Cardiac septum (tissue), 1 donor: ENCODE measurements around the gene MTERF4. TPM values are rescaled to one million over a fixed set of nuclear protein-coding genes. Genes with fewer than 3 reads are reported as not detected.
"Not testable (repeated sequence)": the region's sequence is repeated elsewhere in the genome, so short reads cannot be mapped to it uniquely, and the experiment has no call there.

Source experiments
- DNase-seq: peaks from one replicate; pipeline ENCODE4 v3.0.0-alpha.2; 2020; ENCODE audit warnings: low spot score
- intact Hi-C: fragments of 100-400 bp; cut with DNase I; formaldehyde crosslinking; loops from one replicate; pipeline ENCODE4 v1.14.0; 2022
- total RNA-seq: library from RNA; stranded (reverse); fragmentation: NEBNext Ultra II Directional; extraction: Animal tissue kit (Norgen Biotek cat#: 25700); gene quantifications from one replicate; pipeline ENCODE4 v1.2.1, GENCODE V29; 2021
- donor health status: DM: no; HTN: no; CAD: no.

Gene MTERF4
- total RNA-seq, 1 donor from 2014 or later, result 21.0 TPM

GRCh38 chr2:241094924-241095420 is 7.1 kb downstream of the MTERF4 start:
- no peak for DNase-seq
- intact Hi-C loops, result no loop called here

DNA sequence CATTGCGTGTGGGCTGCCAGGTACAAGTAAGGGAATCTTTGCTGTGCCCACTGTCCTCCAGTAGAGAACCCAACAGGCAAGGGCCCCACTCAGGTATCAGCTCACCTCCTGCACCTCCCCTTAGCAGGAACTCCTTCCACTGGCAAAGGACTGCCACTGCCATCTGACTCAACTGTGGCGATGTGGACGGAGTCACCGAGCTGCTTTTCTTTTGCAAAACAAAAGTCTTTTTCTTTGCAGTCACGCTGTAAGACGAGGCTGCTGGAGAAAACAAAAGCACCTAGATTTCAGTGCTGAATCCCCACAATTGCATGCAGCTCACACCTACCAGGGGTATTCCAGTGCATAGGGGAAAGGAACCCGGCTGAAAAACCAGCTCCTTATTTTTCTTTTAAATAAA is 7.9 kb downstream of the MTERF4 start:
- intact Hi-C loops, result no loop called here
- no peak for DNase-seq

- intact Hi-C loops, result not testable (repeated sequence)
Observed at GRCh38 chr2:241093133-241093781, 8.8 kb downstream of the MTERF4 start.

GRCh38 chr2:241092677-241093076 is 9.4 kb downstream of the MTERF4 start:
- intact Hi-C loops, result no loop called here
- DNase-seq, result no peak

More at GRCh38 chr2:241093133-241093781, 8.8 kb downstream of the MTERF4 start:
- not testable (repeated sequence) for DNase-seq

GRCh38 chr2:241091734-241092445 is 10.2 kb downstream of the MTERF4 start:
- intact Hi-C loops, result no loop called here
- no peak for DNase-seq

DNA sequence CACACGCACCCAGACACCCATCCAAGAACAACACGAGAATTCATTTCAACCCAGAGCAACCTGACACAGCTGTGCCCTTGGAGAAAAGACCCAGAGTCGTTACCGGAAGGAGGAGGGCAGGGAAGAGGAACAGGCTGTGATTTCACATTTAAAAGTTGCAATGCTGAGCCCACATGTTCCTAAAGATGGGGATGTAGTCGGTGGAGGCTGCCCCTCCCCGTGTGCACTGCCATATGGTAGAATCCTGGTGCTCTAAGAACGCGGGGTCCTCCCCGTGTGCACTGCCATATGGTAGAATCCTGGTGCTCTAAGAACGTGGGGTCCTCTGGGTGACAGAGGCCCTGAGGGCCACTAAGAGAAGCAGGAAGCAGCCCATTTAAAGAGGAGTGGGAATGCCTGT is 10.9 kb downstream of the MTERF4 start:
- intact Hi-C loops, result no loop called here

GRCh38 chr2:241088791-241089732 is 13.0 kb downstream of the MTERF4 start:
- intact Hi-C loops, result no loop called here
- DNase-seq, result no peak

More for the DNA sequence above, 10.9 kb downstream of the MTERF4 start:
- no peak for DNase-seq

DNA sequence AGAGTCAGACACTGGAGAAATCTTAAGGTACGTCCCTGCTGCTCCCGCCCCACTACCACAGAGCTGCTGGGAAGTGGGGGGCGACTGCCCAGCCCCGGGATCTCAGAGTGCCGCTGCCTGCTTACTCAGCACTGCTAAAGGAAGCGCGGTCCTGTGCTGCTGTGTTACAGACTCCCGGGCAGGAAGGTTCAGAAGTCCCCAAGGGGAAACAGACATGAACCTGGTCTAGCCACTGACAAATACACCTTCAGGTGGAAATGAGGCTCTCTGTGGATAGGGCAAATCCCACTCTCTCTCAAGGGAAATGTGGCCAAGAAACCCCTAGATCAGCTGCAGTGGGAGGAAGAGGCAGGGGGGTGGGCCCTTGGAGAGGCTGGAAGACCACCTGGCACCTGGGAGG is 13.7 kb downstream of the MTERF4 start:
- intact Hi-C loops, result no loop called here
- DNase-seq, result no peak

DNA sequence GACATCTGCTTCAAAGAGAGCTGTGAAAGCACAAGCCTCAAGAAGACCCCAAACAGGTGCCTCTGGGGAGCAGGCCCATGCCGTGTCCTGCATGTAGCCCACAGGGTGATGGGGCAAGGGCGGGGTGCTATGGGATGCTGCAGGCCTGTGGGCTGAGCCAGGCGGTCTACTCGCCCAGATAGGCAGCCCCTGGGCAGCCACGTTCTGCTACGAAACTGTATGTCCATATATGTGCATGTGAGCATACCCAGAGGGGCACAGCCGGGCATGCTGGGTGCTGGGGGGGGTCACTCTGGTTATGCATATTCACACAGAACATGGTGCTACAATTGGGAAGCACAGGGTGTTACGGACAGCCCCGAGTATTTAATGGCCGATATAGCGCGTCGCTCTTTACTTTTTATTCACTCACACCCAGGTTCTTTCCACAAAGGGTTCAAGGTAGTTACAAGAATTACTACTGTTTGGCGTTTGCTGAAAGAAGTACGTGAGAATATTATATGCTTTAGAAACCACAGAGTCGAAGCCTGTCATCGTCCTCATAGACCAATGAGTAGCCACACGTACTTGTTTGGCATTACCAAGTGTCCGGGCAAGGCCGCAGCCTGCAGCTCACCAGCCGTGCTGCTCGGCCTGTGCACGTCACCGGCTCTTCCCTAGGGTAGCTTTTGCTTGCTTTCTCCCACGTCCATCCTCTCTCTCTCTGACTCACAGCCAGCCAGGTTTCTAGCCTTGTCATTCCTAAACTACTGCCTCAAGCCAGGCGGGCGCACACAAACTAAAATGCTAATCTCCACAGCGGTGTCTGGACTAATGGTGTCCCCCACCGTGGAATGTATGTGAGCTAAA is 14.4 kb downstream of the MTERF4 start:
- DNase-seq, result no peak
- intact Hi-C loops, result no loop called here

- intact Hi-C loops, result no loop called here
Observed at GRCh38 chr2:241084856-241085444, 17.1 kb downstream of the MTERF4 start.

DNA sequence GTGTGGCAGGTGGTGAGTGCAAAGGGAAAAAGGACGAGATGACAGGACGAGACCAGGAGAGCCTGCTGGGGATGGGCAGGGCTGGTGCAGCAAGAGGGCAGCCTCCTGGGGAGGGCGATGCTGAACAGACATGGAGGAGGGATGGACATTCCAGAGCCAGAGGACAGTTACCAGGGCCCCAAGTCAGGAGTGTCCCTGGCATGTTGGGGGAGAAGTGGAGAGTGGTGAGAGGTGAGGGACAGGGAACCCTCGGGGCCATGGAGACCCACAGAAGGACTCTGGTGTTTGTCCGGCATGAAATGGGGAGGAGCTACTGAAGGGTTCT is 19.0 kb downstream of the MTERF4 start:
- no peak for DNase-seq
- intact Hi-C loops, result no loop called here

More at GRCh38 chr2:241084856-241085444, 17.1 kb downstream of the MTERF4 start:
- DNase-seq, result no peak

DNA sequence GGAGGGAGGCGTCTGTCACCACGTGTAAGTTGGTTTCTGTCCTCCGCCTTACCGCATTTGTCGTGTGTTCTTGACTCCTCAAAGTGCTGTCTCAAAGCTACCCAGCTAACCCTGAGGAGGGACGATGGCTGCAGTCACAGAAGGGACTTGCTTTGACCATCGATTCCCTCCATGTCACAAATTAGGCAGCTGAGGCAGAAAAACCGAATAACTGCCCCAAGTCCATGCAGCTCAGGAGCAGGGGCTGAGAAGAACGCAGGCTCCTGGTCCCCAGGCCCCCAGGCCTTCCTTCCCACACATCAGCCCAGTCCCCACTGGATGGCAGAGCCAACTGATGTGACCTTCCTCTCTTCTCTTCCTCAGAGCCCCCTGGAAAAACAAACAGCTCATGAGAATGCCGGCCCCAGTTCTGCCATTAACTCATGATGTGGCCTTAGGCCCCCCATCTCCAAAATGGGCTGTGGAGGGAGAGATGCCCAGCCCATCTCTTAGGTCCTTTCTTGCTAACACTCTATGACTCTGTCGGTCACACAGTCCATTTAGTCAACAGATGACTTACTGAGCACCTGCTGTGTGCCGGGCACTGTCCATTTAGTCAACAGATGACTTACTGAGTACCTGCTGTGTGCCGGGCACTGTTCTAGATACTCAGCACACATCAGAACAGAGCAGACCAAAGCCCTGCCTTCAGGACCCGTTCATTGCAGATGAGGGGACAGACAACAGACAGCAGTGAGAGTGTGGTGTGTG is 19.6 kb downstream of the MTERF4 start:
- intact Hi-C loops, result no loop called here
- no peak for DNase-seq

DNA sequence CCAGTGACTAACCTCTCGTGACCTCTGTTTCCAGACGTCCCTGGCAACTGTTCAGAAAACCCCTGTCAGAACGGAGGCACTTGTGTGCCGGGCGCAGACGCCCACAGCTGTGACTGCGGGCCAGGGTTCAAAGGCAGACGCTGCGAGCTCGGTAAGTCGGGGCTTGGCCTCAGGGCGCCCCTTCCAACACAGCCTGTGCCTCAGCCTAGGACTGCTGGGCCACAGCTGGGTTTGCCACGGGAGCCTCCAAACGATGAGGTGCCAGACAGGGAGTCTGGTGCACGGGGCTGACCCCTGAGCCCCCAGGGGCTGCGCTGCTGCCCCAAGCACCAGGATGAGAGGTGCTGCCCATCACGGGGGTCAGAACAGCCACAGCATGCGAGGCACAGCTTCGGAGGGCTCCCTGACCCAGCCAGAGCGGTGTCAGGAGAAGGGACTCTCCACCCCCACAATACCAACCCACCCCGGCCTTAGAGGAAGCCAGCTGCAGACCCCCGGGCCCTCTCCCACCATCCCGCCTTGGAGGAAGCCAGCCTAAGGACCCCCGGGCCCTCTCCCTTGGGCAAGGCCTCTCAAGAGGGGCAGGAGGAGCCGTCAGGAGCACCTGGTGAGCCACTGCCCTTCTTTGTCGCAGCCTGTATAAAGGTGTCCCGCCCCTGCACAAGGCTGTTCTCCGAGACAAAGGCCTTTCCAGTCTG is 20.3 kb downstream of the MTERF4 start:
- intact Hi-C loops, result no loop called here
- no peak for DNase-seq

DNA sequence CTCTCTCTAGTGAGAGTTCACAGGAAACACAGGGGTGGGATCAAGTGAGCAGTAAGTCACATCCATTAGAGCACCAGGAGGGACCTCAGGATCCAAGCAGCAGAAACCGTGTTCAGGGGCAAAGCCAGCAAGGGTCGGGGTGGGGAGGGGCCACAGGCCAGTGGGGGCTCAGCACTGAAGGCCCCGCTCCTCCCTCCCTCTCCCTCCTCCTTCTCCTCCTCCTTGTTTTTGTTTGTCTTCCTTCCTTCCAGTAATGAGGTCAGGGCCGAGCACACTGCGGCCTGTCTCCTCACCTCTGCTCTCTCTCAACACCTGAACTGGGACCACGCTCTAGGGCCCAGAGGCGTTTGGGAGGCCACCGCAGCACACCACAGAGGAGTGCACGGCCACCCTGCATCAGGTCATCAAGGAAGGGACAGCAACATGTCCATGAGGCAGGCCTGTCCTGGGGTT is 20.9 kb downstream of the MTERF4 start:
- DNase-seq, result no peak
- intact Hi-C loops, result no loop called here

GRCh38 chr2:241080405-241081189 is 21.5 kb downstream of the MTERF4 start:
- intact Hi-C loops, result no loop called here
- DNase-seq, result no peak

DNA sequence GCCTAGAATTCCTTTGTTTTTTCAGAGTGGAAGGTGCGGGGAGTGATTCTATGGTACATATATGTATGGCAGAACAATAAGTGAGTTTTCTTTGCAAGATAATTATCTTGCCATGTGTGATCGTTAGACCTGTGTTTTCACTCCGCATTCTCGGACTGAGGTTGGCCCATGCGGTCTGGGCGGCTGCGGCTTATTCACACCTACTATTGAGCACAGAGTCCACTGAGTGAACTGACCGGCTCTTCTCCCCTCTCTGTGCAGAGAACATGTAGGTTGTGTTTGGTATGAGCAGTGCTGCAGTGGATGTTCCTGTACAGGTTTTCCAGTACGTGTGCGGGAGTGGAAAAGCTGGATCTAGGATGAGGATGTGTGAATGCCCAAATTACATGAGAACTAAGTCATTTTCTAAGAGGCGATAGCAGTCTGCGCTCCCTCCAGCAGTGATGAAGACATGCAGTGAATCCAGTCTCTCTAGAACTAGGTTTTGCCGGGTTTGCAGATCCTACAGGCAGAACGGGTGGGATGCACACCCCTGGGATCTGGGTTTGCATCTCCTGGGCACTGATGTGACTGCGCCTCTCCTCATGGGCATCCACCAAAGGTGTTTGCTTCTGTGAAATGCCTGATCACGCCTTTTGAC is 27.1 kb downstream of the MTERF4 start:
- DNase-seq, result no peak
- intact Hi-C loops, result loop anchor here (5.0 kb wide), 1 partner anchor 223 kb away; no protein-coding TSS in a partner anchor
